Cardiac muscle cell (in vitro differentiated cells and primary cell): ENCODE results near the gene FGF1. TPM values are rescaled to one million over a fixed set of nuclear protein-coding genes. Genes with fewer than 3 reads are reported as not detected.

Experiments used
- DNase-seq, 2 donors: peaks; one replicate each; pipeline versions ENCODE4 v3.0.0 to v3.0.0-alpha.2; 2010 to 2017; ENCODE audit warnings: low read depth in 1 of 2, low spot score in 1 of 2
- H3K27ac ChIP-seq: fragments of 200-600 bp; sonication (generic); 2 replicates; pipeline ENCODE4 v1.5.1; 2016
- H3K27me3 ChIP-seq: fragments of 200-600 bp; sonication (generic); 2 replicates; pipeline ENCODE4 v1.6.0; 2016; ENCODE audit warnings: control low read depth
- H3K36me3 ChIP-seq: fragments of 200-600 bp; sonication (generic); 2 replicates; pipeline ENCODE4 v1.5.1; 2016; ENCODE audit warnings: control low read depth
- H3K4me1 ChIP-seq: fragments of 200-600 bp; sonication (generic); 2 replicates; pipeline ENCODE4 v1.8.1; 2017; ENCODE audit warnings: low read depth, mild to moderate bottlenecking, mixed run types
- H3K4me3 ChIP-seq: fragments of 200-600 bp; sonication (generic); 2 replicates; pipeline ENCODE4 v1.5.1; 2016; ENCODE audit warnings: mild to moderate bottlenecking
- H3K9me3 ChIP-seq: fragments of 200-600 bp; sonication (generic); 2 replicates; pipeline ENCODE4 v1.5.1; 2017; ENCODE audit warnings: low read depth, mild to moderate bottlenecking, control low read depth
- polyA plus RNA-seq: library from polyadenylated mRNA; unstranded; fragments of >200 nt; fragmentation: Nextera tagmentation; extraction: Ambion mirVana; gene quantifications from 2 replicates; pipeline ENCODE4 v1.2.1, GENCODE V29; 2016
- total RNA-seq: library from RNA; depleted of rRNA; stranded (reverse); fragments of >200 nt; gene quantifications from 2 replicates; pipeline ENCODE4 v1.2.3, GENCODE V29; 2016
- TF ChIP-seq, protein P1 (sequence below): IDR thresholded peaks from 2 replicates; pipeline ENCODE4 v1.5.1; 2012; ENCODE audit warnings: low read depth, mild to moderate bottlenecking, low read length

Gene FGF1
- total and polyA plus RNA-seq, 2 experiments from 2014 or later, result not detected

DNA sequence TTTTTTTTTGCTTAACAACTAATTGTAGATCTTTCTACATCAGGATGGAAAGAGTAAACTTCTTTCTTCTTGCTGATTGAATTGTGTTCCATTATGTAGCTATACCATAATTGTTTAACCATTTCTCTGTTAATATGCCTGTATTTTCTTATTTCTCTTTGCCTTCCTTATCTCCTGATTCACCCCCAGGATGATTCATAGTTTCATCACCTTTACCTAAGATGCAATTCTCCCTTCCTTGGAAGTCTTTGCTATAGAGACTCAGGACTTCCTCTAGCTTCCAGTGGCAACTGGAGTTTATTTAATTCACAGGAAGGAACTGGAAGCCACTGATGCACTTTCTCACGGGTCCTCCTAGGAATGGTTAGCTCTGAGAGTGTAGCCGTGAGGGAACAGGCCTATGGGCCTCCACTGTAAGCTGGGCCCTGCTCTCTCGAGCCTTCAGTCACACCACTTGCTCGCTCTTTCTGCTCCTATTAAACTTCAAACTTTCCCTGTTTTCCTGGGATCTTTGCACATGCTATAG, 83.1 kb downstream of the FGF1 start:
- Histone ChIP-seq H3K27me3 (no peaks in the 10 kb centered on the region), H3K36me3 (no peaks in the 10 kb centered on the region), H3K4me3 (no peak overlapping the region), H3K27ac (no peak overlapping the region), H3K4me1 (no peaks in the 10 kb centered on the region), H3K9me3 (no peaks in the 10 kb centered on the region)
- DNase-seq, result no peak
- TF ChIP-seq, protein P1, sequence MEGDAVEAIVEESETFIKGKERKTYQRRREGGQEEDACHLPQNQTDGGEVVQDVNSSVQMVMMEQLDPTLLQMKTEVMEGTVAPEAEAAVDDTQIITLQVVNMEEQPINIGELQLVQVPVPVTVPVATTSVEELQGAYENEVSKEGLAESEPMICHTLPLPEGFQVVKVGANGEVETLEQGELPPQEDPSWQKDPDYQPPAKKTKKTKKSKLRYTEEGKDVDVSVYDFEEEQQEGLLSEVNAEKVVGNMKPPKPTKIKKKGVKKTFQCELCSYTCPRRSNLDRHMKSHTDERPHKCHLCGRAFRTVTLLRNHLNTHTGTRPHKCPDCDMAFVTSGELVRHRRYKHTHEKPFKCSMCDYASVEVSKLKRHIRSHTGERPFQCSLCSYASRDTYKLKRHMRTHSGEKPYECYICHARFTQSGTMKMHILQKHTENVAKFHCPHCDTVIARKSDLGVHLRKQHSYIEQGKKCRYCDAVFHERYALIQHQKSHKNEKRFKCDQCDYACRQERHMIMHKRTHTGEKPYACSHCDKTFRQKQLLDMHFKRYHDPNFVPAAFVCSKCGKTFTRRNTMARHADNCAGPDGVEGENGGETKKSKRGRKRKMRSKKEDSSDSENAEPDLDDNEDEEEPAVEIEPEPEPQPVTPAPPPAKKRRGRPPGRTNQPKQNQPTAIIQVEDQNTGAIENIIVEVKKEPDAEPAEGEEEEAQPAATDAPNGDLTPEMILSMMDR, result no peak

DNA sequence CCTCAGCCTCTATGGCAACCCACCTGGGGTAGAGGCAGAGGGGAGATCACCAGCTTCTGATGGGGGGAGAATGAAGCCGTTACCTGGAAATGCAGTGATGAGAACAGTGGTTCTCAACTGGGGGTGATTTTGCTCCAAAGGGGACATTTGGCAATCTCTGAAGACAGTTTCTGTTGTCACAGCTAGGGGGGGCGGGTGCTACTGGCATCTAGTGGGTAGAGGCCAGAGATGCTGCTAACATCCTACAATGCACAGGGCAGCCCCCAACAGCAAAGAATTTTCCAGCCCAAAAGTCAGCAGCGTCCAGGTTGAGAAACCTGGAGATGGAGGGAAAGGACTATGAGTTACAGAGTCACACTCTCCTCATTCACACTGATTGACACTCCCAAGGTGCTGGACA, 84.5 kb downstream of the FGF1 start:
- no peak overlapping the region for H3K4me3 ChIP-seq
- TF ChIP-seq, protein P1, result no peak
- no peak for DNase-seq

DNA sequence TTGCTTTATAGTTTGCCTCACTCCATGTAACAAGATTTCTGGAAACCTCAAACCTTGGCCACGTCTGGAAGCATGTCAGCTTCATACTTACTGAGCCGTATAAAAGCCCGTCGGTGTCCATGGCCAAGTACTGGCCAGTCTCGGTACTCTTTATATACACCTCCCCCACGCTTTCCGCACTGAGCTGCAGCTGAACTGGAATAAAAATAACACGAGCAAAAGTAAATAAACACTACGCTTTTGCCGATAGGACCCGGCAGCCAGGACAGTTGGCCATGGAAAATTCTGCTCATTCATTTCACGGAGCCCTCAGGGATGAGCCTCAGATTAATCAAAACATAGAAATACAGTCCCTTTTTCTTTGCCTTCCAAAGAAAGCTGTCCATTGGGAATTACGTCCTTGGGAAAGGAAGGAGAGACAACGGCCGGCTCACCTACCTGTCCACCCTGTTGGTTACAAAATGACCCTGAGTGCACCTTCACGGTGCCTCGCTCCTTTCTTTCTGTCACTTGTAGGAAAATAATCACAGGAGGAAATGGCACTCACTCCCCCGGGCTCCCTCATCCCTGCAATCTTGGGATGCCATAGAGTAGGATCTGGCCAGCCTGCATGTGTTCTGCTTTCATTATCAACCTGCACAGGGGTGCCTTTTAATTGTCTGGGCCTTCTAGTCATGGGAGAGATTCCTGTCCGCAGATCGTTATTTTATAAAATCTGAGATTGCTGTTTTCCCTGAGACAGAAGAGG, 85.1 kb downstream of the FGF1 start:
- Histone ChIP-seq H3K27me3 (no peaks in the 10 kb centered on the region), H3K4me3 (no peak overlapping the region), H3K4me1 (no peaks in the 10 kb centered on the region), H3K36me3 (no peaks in the 10 kb centered on the region), H3K27ac (no peak overlapping the region), H3K9me3 (no peaks in the 10 kb centered on the region)
- TF ChIP-seq, protein P1, result no peak
- DNase-seq, result peak in 1 of 2 donors; percentile 78

More for the DNA sequence above, 84.5 kb downstream of the FGF1 start:
- Histone ChIP-seq H3K4me1 (no peaks in the 10 kb centered on the region), H3K27me3 (no peaks in the 10 kb centered on the region), H3K9me3 (no peaks in the 10 kb centered on the region), H3K36me3 (no peaks in the 10 kb centered on the region), H3K27ac (no peak overlapping the region)

DNA sequence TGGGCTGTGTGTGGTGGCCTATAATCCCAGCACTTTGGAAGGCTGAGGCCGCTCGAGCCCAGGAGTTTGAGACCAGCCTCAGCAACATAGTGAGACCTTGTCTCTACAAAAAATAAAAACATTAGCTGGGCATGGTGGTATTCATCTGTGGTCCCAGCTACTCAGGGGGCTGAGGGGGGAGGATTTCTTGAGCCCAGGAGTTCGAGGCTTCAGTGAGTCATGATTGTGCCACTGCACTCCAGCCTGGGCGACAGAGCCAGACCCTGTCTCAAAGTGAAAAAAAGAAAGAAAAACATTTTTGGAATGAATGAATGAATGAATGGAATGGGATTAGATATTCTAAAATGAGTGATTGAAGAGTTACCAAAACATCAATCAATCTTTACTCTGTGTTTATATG, 85.8 kb downstream of the FGF1 start:
- no peaks in the 10 kb centered on the region for H3K9me3 ChIP-seq
- H3K27ac ChIP-seq, result no peak overlapping the region
- TF ChIP-seq, protein P1, result no peak

DNA sequence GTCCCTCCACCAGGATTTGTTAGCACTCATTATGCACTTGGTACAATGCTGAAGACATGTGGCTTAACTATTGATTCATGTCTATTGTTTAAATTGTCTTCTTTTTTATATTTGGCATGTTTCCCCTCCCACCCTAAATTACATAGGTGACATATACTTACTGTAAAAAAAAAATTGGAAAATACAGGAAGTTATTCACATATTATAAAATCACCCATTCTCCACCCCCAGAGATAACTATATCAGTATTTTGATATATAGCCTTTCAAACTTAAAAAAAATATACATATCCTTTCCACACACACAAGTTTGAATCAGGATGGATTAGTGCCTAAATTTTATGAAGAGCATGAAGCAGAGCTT, 87.6 kb downstream of the FGF1 start:
- Histone ChIP-seq H3K36me3 (no peaks in the 10 kb centered on the region), H3K27ac (no peak overlapping the region), H3K4me3 (no peak overlapping the region), H3K27me3 (no peaks in the 10 kb centered on the region), H3K4me1 (no peaks in the 10 kb centered on the region), H3K9me3 (no peaks in the 10 kb centered on the region)
- no peak for DNase-seq
- TF ChIP-seq, protein P1, result no peak

More for the DNA sequence above, 85.8 kb downstream of the FGF1 start:
- Histone ChIP-seq H3K4me1 (no peaks in the 10 kb centered on the region), H3K27me3 (no peaks in the 10 kb centered on the region), H3K36me3 (no peaks in the 10 kb centered on the region), H3K4me3 (no peak overlapping the region)
- no peak for DNase-seq
